ENCODE measurements around the gene DYRK4.

DNA sequence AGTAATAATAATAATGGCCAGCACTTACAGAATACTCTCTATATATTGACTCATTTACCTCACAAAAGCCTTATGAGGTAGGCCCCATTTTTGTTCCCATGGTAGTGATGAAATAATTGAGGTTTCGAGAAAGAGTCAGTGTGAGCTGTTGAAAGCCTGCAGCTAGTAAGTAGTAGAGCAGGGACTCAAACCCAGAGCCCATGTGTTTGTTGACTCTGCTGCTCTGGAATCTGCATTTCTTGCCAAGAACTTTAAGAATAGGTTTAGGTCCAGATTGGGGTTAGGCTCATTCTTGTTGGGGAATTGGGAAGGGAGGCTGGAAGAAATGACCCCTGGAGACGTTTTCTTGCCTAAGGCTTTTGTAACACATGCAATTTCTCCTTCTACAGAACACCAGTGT lies 27.9 kb downstream of the DYRK4 start:
- no peak for TF ChIP-seq POLR2A (IDR thresholded peaks at IDR 0.05)
- TF ChIP-seq, protein P1, sequence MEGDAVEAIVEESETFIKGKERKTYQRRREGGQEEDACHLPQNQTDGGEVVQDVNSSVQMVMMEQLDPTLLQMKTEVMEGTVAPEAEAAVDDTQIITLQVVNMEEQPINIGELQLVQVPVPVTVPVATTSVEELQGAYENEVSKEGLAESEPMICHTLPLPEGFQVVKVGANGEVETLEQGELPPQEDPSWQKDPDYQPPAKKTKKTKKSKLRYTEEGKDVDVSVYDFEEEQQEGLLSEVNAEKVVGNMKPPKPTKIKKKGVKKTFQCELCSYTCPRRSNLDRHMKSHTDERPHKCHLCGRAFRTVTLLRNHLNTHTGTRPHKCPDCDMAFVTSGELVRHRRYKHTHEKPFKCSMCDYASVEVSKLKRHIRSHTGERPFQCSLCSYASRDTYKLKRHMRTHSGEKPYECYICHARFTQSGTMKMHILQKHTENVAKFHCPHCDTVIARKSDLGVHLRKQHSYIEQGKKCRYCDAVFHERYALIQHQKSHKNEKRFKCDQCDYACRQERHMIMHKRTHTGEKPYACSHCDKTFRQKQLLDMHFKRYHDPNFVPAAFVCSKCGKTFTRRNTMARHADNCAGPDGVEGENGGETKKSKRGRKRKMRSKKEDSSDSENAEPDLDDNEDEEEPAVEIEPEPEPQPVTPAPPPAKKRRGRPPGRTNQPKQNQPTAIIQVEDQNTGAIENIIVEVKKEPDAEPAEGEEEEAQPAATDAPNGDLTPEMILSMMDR (IDR thresholded peaks at IDR 0.05) = no peak

All from breast epithelium (tissue), 3 donors.